EH (cell line): ENCODE data around the gene SOBP.
"Not testable (repeated sequence)": the region's sequence is repeated elsewhere in the genome, so short reads cannot be mapped to it uniquely, and the experiment has no call there.

Experiments
- DNase-seq: peaks from one replicate; pipeline ENCODE4 v3.0.0-alpha.2; 2015; ENCODE audit warnings: low read depth

Gene SOBP, protein sequence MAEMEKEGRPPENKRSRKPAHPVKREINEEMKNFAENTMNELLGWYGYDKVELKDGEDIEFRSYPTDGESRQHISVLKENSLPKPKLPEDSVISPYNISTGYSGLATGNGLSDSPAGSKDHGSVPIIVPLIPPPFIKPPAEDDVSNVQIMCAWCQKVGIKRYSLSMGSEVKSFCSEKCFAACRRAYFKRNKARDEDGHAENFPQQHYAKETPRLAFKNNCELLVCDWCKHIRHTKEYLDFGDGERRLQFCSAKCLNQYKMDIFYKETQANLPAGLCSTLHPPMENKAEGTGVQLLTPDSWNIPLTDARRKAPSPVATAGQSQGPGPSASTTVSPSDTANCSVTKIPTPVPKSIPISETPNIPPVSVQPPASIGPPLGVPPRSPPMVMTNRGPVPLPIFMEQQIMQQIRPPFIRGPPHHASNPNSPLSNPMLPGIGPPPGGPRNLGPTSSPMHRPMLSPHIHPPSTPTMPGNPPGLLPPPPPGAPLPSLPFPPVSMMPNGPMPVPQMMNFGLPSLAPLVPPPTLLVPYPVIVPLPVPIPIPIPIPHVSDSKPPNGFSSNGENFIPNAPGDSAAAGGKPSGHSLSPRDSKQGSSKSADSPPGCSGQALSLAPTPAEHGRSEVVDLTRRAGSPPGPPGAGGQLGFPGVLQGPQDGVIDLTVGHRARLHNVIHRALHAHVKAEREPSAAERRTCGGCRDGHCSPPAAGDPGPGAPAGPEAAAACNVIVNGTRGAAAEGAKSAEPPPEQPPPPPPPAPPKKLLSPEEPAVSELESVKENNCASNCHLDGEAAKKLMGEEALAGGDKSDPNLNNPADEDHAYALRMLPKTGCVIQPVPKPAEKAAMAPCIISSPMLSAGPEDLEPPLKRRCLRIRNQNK

DNA sequence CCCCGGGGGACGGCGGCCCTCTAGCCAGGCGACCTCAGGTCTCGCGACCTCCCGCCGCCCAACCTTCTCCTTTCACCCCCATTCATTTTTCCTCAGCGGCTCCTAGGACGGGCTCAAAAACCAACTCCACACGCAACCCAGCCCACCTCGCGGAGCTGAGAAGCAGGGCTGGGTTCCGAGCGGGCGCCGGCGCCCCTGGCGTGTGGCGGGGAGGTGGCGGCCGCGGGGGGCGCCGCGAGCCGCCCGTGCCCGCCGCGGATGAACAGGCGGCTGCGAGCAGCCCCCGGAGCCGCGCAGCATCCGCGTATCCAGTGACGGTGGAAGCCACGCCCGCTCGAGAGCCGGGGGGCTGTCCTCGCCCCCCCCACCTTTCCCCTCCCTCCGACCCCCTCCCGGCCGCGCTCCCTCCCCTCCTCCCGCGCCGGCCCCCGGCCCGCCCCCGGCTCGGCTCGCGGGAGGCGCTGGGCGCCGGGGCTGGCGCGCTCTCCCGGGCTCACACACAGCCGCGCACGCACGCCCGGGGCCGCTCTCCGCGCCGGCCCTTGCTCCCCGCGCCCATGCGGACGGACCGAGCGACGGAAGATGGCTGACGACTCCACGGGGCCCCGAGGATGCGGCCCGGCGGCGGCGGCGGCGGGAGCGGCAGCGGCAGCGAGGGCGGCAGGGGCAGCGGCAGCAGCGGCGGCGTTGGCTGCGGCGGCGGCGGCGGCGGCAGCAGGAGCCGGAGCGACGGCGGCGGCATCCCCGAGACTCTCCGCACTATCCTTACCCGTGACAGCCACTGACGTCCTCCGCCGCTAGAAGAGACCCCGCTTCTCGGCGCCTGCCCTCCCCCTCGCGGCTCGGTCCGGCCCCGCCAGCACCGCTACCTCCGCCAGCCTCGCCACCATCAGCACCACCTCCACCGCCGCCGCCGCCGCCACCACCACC, at the start of gene SOBP:
TSS of gene SOBP (plus strand) at position 482 of the 930 bp plus-strand sequence. CDS start 500 bp downstream, outside the sequence.
- DNase-seq, result peak; percentile 23

DNA sequence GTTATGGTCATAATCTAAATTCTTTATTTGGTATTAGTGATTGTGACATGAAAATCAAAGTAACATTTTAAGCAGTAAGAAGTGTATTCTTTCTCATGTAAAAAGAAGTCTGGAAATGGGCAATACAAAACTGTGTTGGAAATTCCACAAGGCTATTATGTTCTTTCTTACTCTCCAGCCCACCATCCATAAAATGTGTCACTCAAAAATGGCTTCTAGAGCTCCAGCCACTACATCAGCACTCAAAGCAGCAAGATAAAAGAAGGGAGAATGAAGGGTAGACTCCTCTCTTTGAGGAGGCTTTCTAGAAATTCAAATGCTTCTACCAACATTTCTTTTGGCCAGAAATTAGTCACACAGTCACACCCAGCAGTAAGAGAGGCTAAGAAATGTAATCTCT, 49.0 kb upstream of the SOBP start:
- no peak for DNase-seq

DNA sequence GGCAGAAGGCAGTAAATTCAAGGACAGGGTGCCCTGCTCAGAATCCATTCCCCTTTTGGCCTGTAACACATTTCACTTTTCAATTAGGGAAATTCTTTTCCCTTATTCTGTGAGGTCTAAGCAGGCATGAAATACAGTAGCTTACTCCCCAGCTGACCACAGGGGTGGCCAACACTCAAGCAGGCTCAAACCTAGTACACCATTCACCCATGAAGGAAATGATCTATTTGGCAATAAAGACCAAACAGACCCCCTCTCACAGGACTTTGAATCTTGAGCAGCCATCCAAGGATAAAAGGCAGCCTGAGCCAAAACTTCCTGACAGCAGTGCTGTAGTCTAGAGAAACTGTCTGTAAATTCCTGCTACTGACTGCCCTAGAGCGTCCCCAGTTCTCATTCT, 48.2 kb upstream of the SOBP start:
- no peak for DNase-seq

DNA sequence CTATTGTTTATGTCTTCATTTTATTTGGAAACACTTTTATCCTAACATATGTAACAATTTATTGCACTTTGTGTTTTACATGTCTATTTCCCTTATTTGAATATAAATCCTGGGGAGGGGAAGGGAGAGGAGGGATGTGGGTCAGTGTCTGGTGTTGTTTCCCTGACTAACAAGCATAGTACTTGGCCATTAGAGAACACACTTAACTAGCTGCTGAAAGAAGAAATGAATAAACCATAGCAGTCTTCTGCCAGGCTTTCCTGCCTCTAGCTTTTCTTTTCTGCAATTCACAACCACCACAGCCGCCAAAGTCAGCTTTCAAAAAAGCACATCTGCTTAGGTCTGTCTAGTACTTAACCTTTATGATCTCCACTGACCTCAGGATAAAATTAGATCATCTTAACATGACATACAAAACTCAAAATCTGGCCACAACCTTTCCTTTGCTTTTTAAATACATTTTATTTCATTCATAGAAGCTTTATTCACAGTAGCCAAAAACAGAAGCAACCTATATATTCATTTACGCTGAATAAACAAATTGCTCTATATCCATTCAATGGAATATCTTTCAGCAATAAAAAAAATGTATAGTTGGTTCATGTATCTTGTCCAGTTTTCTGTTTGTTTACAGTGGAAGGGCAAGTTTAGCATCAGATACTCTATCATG, 46.8 kb upstream of the SOBP start:
- DNase-seq, result peak; percentile 24

DNA sequence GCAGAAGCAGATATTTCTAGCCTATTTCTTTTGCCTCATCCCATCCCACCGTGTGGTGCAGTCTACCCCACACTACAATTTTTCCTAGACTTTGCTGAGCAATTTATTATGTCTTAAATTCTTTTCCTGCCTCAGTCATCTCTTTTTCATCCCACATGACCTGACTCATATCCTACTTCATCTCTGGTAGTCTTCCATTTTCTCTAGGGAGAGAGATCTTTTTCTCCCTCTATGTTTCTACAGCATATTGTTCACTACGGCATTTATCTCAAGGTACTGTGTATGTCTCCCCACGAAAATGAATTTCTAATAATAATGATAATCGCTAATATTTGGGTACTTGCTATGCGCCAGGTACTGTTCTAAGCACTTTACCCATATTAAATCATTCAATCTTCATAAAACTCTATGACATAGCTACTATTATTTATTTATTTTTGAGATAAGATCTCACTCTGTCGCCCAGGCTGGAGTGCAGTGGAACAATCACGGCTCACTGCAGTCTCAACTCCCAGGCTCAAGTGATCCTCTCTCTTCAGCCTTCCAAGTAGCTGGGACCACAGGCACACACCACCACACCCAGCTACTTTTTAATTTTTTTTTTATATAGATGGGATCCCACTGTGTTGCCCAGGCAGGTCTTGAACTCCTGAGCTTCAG, 46.2 kb upstream of the SOBP start:
- peak; percentile 71 for DNase-seq

DNA sequence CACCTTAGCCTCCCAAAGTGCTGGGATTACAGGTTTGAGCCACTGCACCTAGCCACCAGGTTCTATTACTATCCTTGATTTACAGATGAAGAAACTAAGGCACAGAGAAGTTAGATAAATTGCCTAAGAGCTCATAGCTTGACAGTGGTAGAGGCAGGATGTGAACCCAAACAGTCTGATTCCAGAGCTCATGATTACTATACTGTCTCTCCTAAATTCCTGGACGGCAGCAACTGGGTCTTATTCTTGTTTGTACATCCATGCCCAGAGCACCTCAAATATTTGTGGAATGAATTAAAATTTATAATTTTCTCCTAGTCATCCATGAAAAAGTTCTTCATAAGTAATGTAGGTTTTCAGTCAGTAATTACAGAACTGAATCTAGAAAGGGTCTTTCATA, 45.6 kb upstream of the SOBP start:
- DNase-seq, result peak; percentile 54

DNA sequence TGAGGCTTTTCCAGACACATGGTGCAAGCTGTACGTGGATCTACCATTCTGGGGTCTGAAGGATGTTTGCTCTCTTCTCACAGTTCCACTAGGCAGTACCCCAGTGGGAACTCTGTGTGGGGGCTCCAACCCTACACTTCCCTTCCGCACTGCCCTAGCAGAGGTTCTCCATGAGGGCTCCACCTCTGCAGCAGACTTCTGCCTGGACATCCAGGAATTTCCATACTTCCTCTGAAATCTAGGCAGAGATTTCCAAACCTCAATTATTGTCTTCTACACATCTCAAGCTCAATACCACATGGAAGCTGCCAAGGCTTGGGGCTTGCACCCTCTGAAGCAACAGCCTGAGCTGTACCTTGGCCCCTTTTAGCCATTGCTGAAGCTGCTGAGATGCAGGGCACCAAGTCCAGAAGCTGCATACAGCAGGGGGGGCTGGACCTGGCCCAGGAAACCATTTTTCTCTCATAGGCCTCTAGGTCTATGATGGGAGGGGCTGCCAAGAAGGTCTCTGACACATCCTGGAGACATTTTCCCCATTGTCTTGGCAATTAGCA, 42.2 kb upstream of the SOBP start:
- DNase-seq, result no peak

DNA sequence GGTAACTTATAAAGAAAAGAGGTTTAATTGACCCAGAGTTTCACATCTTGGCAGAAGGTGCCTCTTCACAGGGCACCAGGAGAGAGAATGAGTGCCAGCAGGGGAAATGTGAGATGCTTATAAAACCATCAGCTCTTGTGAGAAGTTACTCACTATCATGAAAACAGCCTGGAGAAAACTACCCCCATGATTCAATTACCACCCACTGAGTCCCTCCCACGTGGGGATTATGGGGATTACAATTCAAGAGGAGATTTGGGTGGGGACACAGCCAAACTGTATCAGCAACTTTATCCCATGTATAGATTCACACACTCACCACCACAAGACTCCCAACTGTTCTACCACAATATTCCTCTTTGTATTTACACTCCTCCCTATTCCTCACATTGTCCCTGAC, 41.1 kb upstream of the SOBP start:
- no peak for DNase-seq

DNA sequence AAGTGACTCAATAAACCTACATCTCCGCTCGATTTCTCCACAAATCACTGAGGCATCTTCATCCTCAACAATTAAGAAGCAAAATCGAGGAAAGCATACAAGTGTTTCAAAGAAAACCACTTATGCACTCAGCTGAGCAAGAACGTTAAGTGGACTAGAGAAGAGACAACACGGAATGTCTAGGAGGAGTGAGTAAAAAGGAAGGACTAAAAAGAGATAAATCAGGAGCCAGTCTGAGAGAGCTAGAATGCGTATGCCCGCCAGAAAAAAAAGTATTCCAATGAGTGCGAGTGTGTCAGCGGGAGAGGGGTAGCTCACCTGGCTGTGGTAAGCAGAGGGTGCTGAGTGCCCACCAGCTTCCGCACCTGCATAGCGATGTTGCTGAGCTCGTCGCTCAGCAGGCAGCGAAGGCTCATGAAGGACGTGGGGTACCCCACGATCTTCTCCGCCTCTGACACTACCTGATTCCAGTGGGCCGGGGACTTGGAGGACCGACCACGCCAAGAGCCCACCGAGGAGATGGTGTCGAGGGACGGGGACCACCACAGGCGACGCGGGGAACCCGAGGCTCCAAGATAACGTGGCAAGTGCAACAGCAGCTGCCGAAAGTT, 31.1 kb upstream of the SOBP start:
- peak; percentile 31 for DNase-seq

DNA sequence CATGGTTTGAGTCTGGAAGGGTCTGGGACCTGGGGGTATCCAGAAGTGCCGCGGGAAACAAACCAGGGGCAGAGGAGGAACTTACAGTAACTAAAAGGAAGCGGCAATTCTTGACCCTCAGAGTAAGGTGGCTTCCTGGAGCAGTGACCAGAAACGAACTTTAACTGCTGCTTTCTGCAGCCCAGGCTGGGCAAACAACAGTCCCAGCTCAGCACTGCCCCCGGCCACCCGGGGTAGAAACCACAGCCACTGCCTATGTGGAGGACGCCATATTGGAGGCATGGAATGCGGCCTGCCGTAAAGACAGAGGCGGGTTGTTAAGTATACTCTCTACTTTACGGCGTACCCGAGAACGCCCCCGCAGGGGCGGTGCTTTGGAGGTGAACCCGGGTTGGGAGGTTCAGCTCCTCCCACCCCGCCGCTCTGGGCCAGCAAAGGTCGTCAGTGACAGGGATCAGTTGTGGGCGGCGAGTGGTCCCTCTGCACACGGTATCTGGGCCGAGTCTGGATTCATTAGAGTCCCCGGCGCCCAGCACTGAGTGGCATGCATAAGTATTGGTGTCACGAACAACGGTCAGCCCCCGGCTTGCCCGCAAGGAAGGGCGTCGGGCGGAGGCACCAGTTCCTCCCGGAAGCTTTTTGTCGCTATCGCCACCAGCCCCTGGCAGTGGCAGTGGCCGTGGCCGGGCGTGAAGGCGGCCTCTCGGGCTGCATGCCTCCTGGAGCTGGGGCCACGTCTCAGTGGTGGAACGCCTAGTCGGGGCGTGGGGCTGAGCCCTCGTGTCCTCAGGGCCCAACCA, 30.4 kb upstream of the SOBP start, which contains the start of gene PDSS2:
TSS of gene PDSS2 (minus strand) at position 282 of the 800 bp plus-strand sequence. CDS start at position 3, 279 bp downstream.
- peak; percentile 97 for DNase-seq

DNA sequence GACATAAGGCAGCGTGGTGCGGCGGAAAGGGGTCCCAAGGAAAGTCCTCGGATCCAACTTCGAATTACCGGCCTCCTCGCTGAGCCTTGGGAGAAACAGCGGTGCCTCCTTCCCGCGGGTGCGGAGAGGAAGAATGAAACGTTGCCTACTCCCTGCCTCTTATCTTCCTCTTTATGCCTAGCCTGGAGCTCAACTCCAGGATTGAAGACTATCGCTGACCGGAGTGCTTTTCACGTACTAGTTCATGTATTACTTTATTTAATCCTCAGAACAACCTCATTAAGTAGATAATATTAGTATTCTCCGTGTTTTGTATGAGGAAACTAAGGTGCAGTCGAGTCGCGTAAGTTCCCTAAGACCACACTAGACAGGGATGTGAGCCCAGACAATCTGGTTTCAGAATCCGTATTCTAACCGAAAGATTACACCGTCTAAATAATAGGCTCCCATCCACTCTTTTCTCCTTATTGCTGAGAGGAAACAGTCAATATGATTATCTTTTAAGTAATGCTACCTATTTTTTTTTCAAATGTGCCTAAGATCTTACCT, 29.8 kb upstream of the SOBP start:
- no peak for DNase-seq

DNA sequence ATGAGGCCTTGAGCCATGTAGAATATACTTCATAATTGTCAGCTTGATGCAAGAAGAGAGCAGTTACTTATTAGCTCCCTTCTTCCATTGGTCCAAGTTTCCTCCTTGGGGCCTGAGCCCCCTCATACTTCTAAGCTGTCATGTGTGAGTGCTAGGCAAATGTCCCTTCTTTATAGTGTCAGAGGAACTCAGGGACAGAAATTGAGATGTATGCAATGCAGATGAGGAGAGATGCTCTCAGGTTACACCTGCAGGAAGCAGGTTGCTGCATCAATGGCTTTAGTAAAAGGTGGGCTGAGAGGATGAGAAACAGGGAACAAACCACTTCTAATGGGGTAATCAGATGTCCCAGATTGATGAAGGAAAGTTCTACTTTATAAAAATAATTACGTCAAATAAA, 23.9 kb upstream of the SOBP start:
- no peak for DNase-seq

DNA sequence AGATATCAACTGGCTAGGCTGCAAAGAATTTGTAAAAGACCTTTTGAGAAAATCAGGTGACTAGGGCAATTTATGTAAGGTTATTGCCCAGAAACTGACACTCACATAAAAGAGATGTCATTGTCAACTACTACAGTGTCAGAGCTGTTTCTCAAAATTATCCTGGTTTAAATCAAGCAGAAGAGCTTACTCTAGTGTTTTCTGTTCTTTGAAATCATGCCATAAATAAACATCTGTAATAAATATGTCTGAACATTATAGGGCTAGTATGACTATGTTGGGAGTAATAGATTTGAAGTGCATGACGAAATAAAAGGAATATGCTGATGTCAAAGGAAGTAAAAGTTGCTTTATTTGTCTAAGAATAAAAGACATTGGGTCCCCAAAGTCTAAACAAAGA, 19.6 kb upstream of the SOBP start:
- DNase-seq, result no peak

DNA sequence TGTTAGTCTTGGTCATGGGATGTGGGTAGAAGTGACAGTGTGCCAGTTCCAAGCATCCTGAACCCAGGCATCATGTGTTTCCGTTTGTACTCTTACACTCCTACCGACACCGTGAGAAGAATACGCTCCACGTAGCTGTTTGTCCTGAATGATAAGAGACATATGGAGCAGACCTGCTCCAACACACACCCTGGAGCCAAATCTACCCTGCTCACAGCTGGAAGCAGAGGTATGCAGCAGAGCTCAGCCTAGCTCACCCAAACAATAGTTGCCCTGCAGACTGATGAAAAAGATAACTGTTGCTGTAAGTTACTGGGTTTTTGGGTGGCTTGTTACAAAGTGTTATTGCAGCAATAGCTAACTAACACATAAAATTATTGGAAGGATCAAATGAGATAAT, 16.3 kb upstream of the SOBP start:
- DNase-seq, result no peak

DNA sequence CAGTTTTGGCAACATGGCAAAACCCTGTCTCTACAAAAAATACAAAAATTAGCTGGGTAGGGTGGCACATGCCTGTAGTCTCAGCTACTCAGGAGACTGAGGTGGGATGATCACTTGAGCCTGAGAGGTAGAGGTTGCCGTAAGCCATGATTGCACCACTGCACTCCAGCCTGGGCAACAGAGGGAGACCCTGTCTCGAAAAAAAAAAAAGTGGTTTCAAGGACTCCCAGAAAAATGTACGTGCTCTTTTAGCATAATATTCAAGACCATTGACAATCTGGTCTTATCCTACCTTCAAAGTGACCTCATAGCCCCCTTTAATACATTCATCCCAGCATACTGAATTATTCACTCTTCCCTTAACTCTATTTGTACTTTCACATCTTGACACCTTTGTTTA, 14.6 kb upstream of the SOBP start:
- not testable (repeated sequence) for DNase-seq

DNA sequence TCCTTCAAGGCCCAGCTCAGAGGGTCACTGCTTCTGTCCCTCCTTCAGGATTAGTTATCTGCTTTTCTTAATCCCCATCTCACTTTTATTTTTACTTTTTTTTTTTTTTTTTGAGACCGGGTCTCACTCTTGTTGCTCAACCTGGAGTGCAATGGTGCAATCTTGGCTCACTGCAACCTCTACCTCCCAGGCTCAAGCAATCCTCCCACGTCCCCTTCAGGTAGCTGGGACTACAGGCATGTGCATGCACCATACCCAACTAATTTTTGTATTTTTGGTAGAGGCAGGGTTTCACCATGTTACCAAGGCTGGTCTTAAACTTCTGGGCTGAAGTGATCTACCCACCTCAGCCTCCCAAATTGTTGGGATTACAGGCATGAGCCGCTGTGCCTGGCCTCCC, 14.1 kb upstream of the SOBP start:
- not testable (repeated sequence) for DNase-seq

DNA sequence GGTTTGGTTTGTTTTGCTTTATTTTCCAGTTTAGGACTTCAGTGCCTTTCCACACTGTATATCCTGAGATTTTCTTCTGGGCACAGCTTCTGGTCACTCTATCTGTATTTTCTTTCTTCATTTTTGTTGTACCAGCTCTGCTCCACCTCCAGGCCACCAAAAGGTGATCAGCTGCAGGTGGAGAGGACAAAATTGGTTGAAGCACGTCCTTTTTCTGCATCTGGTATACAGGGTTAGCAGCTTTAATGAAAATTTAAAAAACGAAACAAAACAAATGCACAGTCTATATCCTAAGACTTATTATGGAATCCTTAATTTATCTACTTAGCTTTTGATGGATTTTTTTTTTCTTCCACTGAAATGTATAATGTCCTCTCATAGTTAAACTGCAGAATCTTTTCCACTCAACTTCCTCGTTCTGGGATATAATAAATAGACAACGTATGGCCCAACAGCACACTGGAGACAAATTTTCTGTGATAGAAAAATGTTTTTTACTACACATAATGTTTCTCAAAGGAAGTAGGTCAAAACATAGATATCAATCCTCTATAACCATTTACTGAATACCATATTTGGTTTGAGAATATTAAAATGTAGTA, 10.7 kb upstream of the SOBP start:
- no peak for DNase-seq

DNA sequence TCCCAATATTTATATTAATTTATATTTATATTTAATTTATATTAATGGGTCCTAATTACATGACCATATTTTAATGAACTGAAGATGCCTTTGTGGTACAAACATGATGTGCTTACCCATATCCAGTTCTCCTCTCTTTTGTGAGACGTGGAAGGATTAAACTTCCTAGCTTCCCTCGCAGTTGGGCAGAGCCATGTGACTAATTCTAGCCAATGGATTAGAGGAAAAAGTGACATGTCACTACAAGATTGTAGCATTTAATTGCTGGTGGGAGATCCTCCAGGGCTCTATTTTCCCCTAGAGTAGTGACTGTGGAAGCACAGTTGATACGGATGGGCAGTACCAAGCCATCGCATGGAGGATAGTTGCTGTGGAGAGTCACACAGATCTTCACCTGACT, 4.8 kb upstream of the SOBP start:
- DNase-seq, result no peak
